NCI-H146 treated with DMSO at 0.1 percent for 48 hours (cell line): Measurements from ENCODE around the gene PPP2R2B.
A peak's percentile ranks its signal among the peaks of the same experiment; 100 is the strongest.

Experiments
- DNase-seq: peaks from one replicate; lab custom pipeline; 2025; ENCODE audit not compliant: unreplicated experiment; lab: John Stamatoyannopoulos, UW

PPP2R2B gene

GRCh38 chr5:146828385-146828784 lies 50.2 kb downstream of the PPP2R2B start:
- DNase-seq: no peak

GRCh38 chr5:146827901-146828300 lies 50.7 kb downstream of the PPP2R2B start:
- DNase-seq: no peak

- DNase-seq: no peak
Observed at GRCh38 chr5:146825033-146825432, 53.5 kb downstream of the PPP2R2B start.

- no peak for DNase-seq
Observed at GRCh38 chr5:146821732-146822131, 56.8 kb downstream of the PPP2R2B start.

GRCh38 chr5:146820987-146821386 lies 57.6 kb downstream of the PPP2R2B start:
- no peak for DNase-seq

- DNase-seq: no peak
Observed at GRCh38 chr5:146818822-146819221, 59.7 kb downstream of the PPP2R2B start.

- no peak for DNase-seq
Observed at GRCh38 chr5:146817973-146818372, 60.6 kb downstream of the PPP2R2B start.

- no peak for DNase-seq
Observed at GRCh38 chr5:146816775-146817387, 61.7 kb downstream of the PPP2R2B start.

- DNase-seq: no peak
Observed at GRCh38 chr5:146815411-146815810, 63.1 kb downstream of the PPP2R2B start.

- DNase-seq: no peak
Observed at GRCh38 chr5:146813346-146814157, 65.0 kb downstream of the PPP2R2B start.

GRCh38 chr5:146805081-146805480 lies 73.5 kb downstream of the PPP2R2B start:
- no peak for DNase-seq

GRCh38 chr5:146802945-146803522 lies 75.5 kb downstream of the PPP2R2B start:
- no peak for DNase-seq

GRCh38 chr5:146799671-146800070 lies 78.9 kb downstream of the PPP2R2B start:
- DNase-seq: no peak

- no peak for DNase-seq
Observed at GRCh38 chr5:146799231-146799630, 79.3 kb downstream of the PPP2R2B start.

GRCh38 chr5:146797658-146798057 lies 80.9 kb downstream of the PPP2R2B start:
- peak; percentile 14 for DNase-seq

- DNase-seq: no peak
Observed at GRCh38 chr5:146796911-146797310, 81.6 kb downstream of the PPP2R2B start.

GRCh38 chr5:146796144-146796543 lies 82.4 kb downstream of the PPP2R2B start:
- no peak for DNase-seq

GRCh38 chr5:146794326-146795029 lies 84.1 kb downstream of the PPP2R2B start:
- no peak for DNase-seq

- no peak for DNase-seq
Observed at GRCh38 chr5:146793709-146794108, 84.8 kb downstream of the PPP2R2B start.

GRCh38 chr5:146791471-146791870 lies 87.1 kb downstream of the PPP2R2B start:
- DNase-seq: no peak
